Cardiac ventricle fibroblast (primary cell): ENCODE measurements around the gene IFIT1. TPM values are rescaled to one million over a fixed set of nuclear protein-coding genes. Genes with fewer than 3 reads are reported as not detected.

ENCODE experiments used
- total RNA-seq: library from RNA; depleted of rRNA; stranded (reverse); fragments of >200 nt; gene quantifications from 2 replicates; pipeline ENCODE4 v1.2.3, GENCODE V29; 2015

The IFIT1 gene
- total RNA-seq, result 8.5 and 13.6 TPM in 2 replicates

DNA sequence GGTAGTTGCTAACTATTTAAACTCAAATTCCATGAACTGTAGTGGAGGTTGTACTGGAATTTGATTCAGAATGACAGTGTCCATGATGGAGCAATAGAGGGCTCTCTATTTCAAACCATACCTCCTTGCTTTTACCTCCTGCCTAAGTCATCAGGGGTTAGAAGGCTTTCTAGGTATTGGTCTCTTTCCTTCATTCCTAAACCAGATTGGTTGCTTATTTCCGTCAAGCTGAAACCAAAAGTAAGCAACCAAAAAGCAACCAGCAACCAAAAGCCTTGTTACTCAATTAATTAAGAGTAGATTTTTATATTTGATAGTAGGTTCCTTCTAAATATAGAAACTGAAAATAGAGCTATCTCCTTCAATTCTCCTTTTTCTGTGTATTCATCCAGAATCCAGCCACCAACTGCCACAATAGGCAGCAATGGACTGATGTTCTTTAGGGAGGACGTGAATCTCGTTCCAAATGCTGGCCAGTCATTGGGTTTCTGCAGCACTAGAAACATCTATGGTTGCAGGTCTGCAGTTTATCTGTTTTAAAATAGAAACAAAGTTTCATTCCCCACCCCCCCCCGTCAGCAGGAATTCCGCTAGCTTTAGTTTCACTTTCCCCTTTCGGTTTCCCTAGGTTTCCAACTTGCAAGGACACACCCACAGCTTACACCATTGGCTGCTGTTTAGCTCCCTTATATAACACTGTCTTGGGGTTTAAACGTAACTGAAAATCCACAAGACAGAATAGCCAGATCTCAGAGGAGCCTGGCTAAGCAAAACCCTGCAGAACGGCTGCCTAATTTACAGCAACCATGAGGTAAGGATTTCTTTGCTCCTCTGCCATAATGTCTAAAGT, at the start of gene IFIT1:
Gene IFIT1 (plus strand): TSS at position 717 of the 850 bp plus-strand sequence. CDS start 90 bp downstream, at position 807.

GRCh38 chr10:89377705-89378637, 14.5 kb upstream of the IFIT1 start, which contains the start of gene IFIT1B:
TSS of gene IFIT1B (plus strand) at chr10:89378056. CDS start at chr10:89378136, 80 bp downstream.

GRCh38 chr10:89414146-89414878, 21.9 kb downstream of the IFIT1 start, which contains the start of gene IFIT5:
TSS of gene IFIT5 (plus strand) at chr10:89414568. CDS start at chr10:89414799, 231 bp downstream.

Other genes with a start within 250 kb of the IFIT1 start
- gene CH25H, start 185.3 kb upstream of the IFIT1 start, total RNA-seq, result 0.69 TPM in 1 of 2 replicates, not detected in the other
- gene LIPA, start 140.8 kb upstream of the IFIT1 start, total RNA-seq, result 45.1 and 48.2 TPM in 2 replicates
- gene IFIT2, start 90.6 kb upstream of the IFIT1 start, total RNA-seq, result 4.2 and 5.6 TPM in 2 replicates
- gene IFIT3, start 64.6 kb upstream of the IFIT1 start, total RNA-seq, result 15.7 and 16.1 TPM in 2 replicates
- 0.29 TPM in 1 of 2 replicates, not detected in the other for gene IFIT1B, start 14.6 kb upstream of the IFIT1 start, total RNA-seq
- gene IFIT5, start 21.9 kb downstream of the IFIT1 start, total RNA-seq, result 13.9 and 14.0 TPM in 2 replicates
- gene SLC16A12, start 143.0 kb downstream of the IFIT1 start, total RNA-seq, result 0.81 and 1.1 TPM in 2 replicates